ENCODE data around the gene FNBP1. TPM values are rescaled to one million over a fixed set of nuclear protein-coding genes. Genes with fewer than 3 reads are reported as not detected.
A peak's percentile ranks its signal among the peaks of the same experiment; 100 is the strongest.

The FNBP1 gene
- total RNA-seq, 1 experiment from 2014 or later: 36.5 TPM

GRCh38 chr9:129958796-129959195 is 84.2 kb downstream of the FNBP1 start:
- Histone ChIP-seq H3K79me1 (ENCODE audit: insufficient read depth, low read depth, low read length, poor library complexity, severe bottlenecking) (no peaks in the 10 kb centered on the region), H2AFZ (ENCODE audit: low read length) (no peak overlapping the region), H3K4ac (ENCODE audit: low read depth, low read length) (no peak overlapping the region), H2BK20ac (ENCODE audit: low read depth, low read length, poor library complexity, severe bottlenecking) (no peak overlapping the region), H4K20me1 (ENCODE audit: control insufficient read depth, insufficient read depth, insufficient read length) (no peaks in the 10 kb centered on the region), H2BK120ac (ENCODE audit: low read depth, low read length, poor library complexity, severe bottlenecking) (no peak overlapping the region), H3K23me2 (ENCODE audit: insufficient read length, low read depth, low read length, poor library complexity, severe bottlenecking) (peaks cover 6% of the 10 kb centered on the region), H3K4me1 (ENCODE audit: insufficient read depth, low read length) (peaks cover 13% of the 10 kb centered on the region), H3K23ac (ENCODE audit: insufficient read length, low read depth, low read length) (no peak overlapping the region), H3K27ac (ENCODE audit: insufficient read length, low read depth, low read length) (no peak overlapping the region), H2BK5ac (ENCODE audit: insufficient read length, low read length) (no peak overlapping the region), H4K8ac (replicated peaks; ENCODE audit: insufficient read length, low read depth, low read length) (no peak overlapping the region), H3K79me2 (ENCODE audit: insufficient read depth, low read length) (no peaks in the 10 kb centered on the region), H3K9me3 (ENCODE audit: control insufficient read depth, low read depth, low read length) (no peaks in the 10 kb centered on the region), H2BK15ac (ENCODE audit: low read depth, low read length) (no peak overlapping the region), H3T11ph (ENCODE audit: low read length) (no peak overlapping the region), H2BK12ac (ENCODE audit: insufficient read length, low read depth, low read length) (no peak overlapping the region), H4K91ac (ENCODE audit: insufficient read length, low read depth, low read length) (no peak overlapping the region), H3K14ac (ENCODE audit: insufficient read depth, low read length) (no peak overlapping the region), H4K5ac (ENCODE audit: insufficient read length, low read depth, low read length) (no peak overlapping the region), H3K56ac (ENCODE audit: insufficient read length, low read depth, low read length) (no peak overlapping the region), H3K27me3 (ENCODE audit: insufficient read depth, low read length) (no peaks in the 10 kb centered on the region), H3K18ac (ENCODE audit: insufficient read length, low read depth, low read length) (no peak overlapping the region), H3K9ac (ENCODE audit: extremely low read depth, insufficient read length, low read length) (no peak overlapping the region), H2AK5ac (ENCODE audit: insufficient read length, low read length) (no peak overlapping the region), H3K4me2 (ENCODE audit: insufficient read depth, insufficient read length, low read length) (no peak overlapping the region)
- no peak for DNase-seq
- peaks cover 20 to 24% of the 10 kb centered on the region in 2 experiments for H3K4me1 Mint-ChIP-seq
- no peak for TF ChIP-seq CTCF (conservative IDR thresholded peaks at IDR 0.05)
- peak overlapping the region in 1 of 3 experiments; percentile 52; a peak in 1 of 7 replicates for H3K27ac Mint-ChIP-seq
- WGBS (ENCODE audit: extremely low coverage, insufficient read length, low lambda C conversion rate): no CpG with 5 or more reads among the region's 1 CpG
- H3K4me3 Mint-ChIP-seq: no peak overlapping the region
- peaks cover 9 to 25% (median 14%) of the 10 kb centered on the region in 3 experiments for H3K36me3 Mint-ChIP-seq (ENCODE audit: insufficient read depth in 1 of 3, low read depth in 3 of 3)
- no peaks in the 10 kb centered on the region for H3K27me3 Mint-ChIP-seq (ENCODE audit: low read depth)
- H3K9me3 Mint-ChIP-seq: no peaks in the 10 kb centered on the region
